ENCODE measurements around the gene ERICH6.

DNA sequence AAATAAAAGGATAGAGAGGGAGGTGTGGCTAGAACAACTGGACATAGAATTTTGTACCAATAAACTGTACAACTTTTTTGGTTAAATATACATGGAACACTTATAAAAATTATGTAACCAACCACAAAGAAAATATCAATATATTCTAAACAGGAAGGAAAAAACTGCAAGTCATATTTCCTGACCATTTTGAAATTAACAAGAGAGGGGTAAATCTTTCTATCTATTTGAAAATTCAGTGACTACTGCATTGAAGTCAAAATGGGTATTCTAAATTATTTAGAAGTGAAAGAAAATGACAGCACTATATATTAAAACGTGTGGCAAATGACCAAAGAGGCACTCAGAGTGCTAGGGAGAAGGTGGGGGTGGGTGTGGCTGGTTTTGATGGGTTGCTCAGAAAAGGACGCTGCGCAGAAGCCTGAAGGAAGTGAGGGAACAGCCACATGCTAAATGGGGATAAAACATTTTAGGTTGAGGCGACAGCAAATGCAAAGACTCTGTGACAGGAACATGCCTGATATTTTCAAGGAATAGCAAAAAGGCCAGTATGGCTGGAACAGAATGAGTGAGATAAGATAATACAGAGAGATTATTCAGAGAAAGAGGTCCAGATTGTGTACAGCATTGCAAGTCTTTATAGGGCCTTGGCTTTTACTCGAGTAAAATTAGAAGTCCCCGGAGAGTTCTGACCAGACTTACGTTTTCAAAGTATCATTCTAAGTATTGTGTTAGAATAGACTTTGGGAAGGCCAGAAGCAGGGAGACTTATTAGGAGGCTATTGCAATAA, 41.1 kb downstream of the ERICH6 start:
- TF ChIP-seq, protein P1, sequence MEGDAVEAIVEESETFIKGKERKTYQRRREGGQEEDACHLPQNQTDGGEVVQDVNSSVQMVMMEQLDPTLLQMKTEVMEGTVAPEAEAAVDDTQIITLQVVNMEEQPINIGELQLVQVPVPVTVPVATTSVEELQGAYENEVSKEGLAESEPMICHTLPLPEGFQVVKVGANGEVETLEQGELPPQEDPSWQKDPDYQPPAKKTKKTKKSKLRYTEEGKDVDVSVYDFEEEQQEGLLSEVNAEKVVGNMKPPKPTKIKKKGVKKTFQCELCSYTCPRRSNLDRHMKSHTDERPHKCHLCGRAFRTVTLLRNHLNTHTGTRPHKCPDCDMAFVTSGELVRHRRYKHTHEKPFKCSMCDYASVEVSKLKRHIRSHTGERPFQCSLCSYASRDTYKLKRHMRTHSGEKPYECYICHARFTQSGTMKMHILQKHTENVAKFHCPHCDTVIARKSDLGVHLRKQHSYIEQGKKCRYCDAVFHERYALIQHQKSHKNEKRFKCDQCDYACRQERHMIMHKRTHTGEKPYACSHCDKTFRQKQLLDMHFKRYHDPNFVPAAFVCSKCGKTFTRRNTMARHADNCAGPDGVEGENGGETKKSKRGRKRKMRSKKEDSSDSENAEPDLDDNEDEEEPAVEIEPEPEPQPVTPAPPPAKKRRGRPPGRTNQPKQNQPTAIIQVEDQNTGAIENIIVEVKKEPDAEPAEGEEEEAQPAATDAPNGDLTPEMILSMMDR (IDR thresholded peaks at IDR 0.05; ENCODE audit: extremely low read depth in 1 of 2, insufficient read depth in 1 of 2, low read depth in 1 of 2, low read length in 2 of 2): no peak
- TF ChIP-seq, protein P2, sequence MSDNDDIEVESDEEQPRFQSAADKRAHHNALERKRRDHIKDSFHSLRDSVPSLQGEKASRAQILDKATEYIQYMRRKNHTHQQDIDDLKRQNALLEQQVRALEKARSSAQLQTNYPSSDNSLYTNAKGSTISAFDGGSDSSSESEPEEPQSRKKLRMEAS (IDR thresholded peaks at IDR 0.05; ENCODE audit: insufficient read depth, insufficient read length): no peak
- no peak for TF ChIP-seq EZH2 (IDR thresholded peaks at IDR 0.05; ENCODE audit: borderline replicate concordance, low read depth, low read length, severe bottlenecking)
- TF ChIP-seq POLR2A (IDR thresholded peaks at IDR 0.05; ENCODE audit: low read depth, low read length): no peak
- no peak for TF ChIP-seq POLR2AphosphoS5 (IDR thresholded peaks at IDR 0.05; ENCODE audit: insufficient read depth, low read depth, low read length)
- no peak for TF ChIP-seq GATA2 (IDR thresholded peaks at IDR 0.05; ENCODE audit: insufficient read depth, insufficient read length, low read depth, low read length)
- no peak for TF ChIP-seq MYC (IDR thresholded peaks at IDR 0.05; ENCODE audit: low read depth, low read length)
- TF ChIP-seq JUN (IDR thresholded peaks at IDR 0.05; ENCODE audit: borderline replicate concordance, insufficient read depth, insufficient read length, low read depth): no peak
- TF ChIP-seq FOS (IDR thresholded peaks at IDR 0.05; ENCODE audit: borderline replicate concordance, insufficient read depth, low read length): no peak
